Measurements from ENCODE around the gene DDI2.

DDI2 gene

DNA sequence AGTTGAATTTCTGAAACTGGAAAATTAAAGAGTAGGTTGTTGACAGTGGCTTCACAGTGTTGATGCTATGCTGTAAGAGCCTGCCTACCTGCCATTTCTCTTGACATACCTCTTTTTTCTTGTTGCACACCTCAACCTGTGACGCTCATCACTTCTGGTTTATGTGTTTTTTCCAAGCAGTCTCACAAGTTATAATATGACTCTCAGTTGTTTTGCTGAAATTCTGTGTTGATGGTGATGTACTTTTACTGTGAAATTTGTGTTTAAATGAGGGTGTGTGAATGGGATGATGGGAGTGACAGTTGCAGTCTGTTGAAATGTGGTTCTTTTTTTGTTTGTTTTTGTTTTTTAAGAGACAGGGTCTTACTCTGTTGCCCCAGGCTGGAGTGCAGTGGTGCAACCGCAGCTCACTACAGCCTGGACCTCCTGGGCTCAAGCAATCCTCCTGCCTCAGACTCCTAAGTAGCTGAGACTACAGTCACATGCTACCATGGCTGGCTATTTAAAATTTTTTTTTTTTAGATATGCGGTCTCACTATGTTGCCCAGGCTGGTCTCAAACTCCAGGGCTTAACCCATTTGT is 7.0 kb downstream of the DDI2 start:
- Histone ChIP-seq H3K27ac (ENCODE audit: low read depth, low read length) (no peak overlapping the region), H3K4me3 (ENCODE audit: low read depth, low read length) (no peak overlapping the region), H3K36me3 (ENCODE audit: control insufficient read depth, insufficient read depth, low read length) (peaks cover 28% of the 10 kb centered on the region), H3K27me3 (ENCODE audit: control insufficient read depth, insufficient read depth, low read length) (no peaks in the 10 kb centered on the region), H3K9me3 (ENCODE audit: control insufficient read depth, insufficient read depth, low read depth, low read length) (no peaks in the 10 kb centered on the region), H3K9ac (ENCODE audit: low read length) (no peak overlapping the region), H3K4me1 (ENCODE audit: control insufficient read depth, insufficient read depth, low read length) (peaks cover 9% of the 10 kb centered on the region)

DNA sequence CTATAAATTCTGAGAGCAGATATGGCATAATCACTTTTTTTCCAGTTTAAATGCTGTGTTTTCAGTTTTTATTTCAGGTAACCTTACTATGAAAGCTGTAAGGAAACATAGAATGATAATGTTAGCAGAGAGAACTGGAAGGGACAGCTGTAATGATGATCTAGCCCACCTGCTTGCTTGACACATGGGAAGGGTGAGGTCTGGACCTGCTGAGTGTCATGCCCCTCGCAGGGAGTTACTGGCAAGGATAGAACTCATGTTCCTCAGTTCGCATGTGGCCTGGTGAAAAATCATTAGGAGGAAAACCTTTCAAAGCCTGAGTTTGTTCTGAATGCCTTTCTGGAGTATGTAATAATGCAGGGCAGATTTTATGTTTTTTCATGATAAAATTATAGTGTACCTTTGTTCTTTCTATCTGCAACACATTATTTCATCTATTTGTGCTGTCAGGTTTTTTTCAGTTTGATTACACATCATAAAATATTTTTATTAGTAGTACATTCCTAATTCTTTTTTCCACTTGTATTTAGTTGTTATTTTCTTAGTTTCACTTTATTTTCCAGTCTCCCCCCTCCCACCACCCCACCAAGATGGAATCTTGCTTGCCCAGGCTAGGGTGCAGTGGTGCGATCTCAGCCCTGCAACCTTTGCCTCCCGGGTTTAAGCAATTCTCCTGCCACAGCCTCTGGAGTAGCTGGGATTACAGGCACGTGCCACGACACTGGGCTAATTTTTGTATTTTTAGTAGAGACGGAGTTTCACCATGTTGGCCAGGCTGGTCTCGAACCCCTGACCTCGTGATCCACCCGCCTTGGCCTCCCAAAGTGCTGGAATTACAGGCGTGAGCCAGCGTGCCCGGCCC is 8.0 kb downstream of the DDI2 start:
- peaks cover 3% of the 10 kb centered on the region; the same call in 1 of the 2 replicates for H3K4me1 ChIP-seq (ENCODE audit: control insufficient read depth, insufficient read depth, low read length)
- H3K27ac ChIP-seq (ENCODE audit: low read depth, low read length), result no peak overlapping the region

GRCh38 chr1:15626269-15626950 is 9.2 kb downstream of the DDI2 start:
- Histone ChIP-seq H3K27ac (ENCODE audit: low read depth, low read length) (no peak overlapping the region), H3K4me1 (ENCODE audit: control insufficient read depth, insufficient read depth, low read length) (0 out of 2 replicates have a peak, but pooled peaks cover 2% of the 10 kb centered on the region), H3K36me3 (ENCODE audit: control insufficient read depth, insufficient read depth, low read length) (peaks cover 45% of the 10 kb centered on the region), H3K9ac (ENCODE audit: low read length) (no peak overlapping the region), H3K27me3 (ENCODE audit: control insufficient read depth, insufficient read depth, low read length) (no peaks in the 10 kb centered on the region), H3K9me3 (ENCODE audit: control insufficient read depth, insufficient read depth, low read depth, low read length) (no peaks in the 10 kb centered on the region), H3K4me3 (ENCODE audit: low read depth, low read length) (no peak overlapping the region)

More for the DNA sequence above, 8.0 kb downstream of the DDI2 start:
- H3K9ac ChIP-seq (ENCODE audit: low read length), result no peak overlapping the region
- H3K9me3 ChIP-seq (ENCODE audit: control insufficient read depth, insufficient read depth, low read depth, low read length), result no peaks in the 10 kb centered on the region
- H3K36me3 ChIP-seq (ENCODE audit: control insufficient read depth, insufficient read depth, low read length), result peaks cover 35% of the 10 kb centered on the region
- no peaks in the 10 kb centered on the region for H3K27me3 ChIP-seq (ENCODE audit: control insufficient read depth, insufficient read depth, low read length)
- no peak overlapping the region for H3K4me3 ChIP-seq (ENCODE audit: low read depth, low read length)

DNA sequence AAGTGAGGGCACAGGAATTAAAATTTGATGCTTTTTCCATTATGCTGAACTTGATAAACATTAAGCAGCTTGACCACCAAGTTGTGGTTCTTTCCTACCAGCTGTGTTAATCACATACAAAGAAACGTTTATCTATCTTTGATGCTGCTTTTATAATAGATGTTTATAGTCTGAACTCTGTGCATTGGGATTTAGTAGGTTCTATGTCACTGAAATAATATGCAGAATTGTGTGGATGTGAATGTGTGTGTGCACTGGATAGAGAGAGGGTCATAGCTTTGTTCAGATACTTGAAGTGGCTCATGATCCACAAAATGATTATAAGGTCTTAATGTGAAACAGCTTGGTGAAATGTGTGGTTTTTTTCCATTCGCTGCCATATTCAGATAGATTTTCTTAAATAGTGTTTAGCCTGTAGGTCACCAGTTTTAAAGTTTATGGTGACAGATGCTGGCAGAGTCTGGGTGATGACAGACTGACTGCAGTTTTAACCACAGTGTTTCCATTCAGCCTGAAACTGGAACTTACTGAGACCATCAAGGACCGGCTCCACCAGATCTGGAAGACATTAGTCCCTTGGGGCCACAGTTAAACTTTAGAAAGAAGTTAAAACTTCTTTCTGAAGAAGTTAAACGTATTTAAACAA is 10.2 kb downstream of the DDI2 start:
- Histone ChIP-seq H3K36me3 (ENCODE audit: control insufficient read depth, insufficient read depth, low read length) (peaks cover 55% of the 10 kb centered on the region), H3K4me3 (ENCODE audit: low read depth, low read length) (no peak overlapping the region), H3K4me1 (ENCODE audit: control insufficient read depth, insufficient read depth, low read length) (0 out of 2 replicates have a peak, but pooled peaks cover 2% of the 10 kb centered on the region), H3K27me3 (ENCODE audit: control insufficient read depth, insufficient read depth, low read length) (no peaks in the 10 kb centered on the region), H3K9me3 (ENCODE audit: control insufficient read depth, insufficient read depth, low read depth, low read length) (no peaks in the 10 kb centered on the region), H3K9ac (ENCODE audit: low read length) (no peak overlapping the region), H3K27ac (ENCODE audit: low read depth, low read length) (no peak overlapping the region)

DNA sequence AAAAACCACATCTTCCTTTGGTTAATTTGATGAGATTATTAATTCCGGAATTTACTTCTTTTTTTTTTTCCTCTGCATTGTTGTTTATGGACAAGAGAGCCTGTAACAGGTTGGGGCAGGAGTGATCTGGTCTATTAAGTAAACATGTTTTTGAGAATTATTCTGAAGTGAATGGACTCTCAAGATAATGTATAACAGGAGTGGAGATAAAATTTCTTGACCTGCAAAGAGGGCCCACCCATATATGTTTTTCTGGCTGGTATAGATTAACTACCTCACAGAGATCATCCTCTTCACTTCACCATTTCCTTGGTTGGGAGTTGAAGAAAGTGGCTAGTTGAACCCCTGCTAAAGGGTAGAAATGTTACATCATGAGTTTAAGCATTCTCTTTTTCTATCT is 10.7 kb downstream of the DDI2 start:
- Histone ChIP-seq H3K4me1 (ENCODE audit: control insufficient read depth, insufficient read depth, low read length) (0 out of 2 replicates have a peak, but pooled peaks cover 2% of the 10 kb centered on the region), H3K36me3 (ENCODE audit: control insufficient read depth, insufficient read depth, low read length) (peaks cover 60% of the 10 kb centered on the region), H3K9me3 (ENCODE audit: control insufficient read depth, insufficient read depth, low read depth, low read length) (no peaks in the 10 kb centered on the region), H3K9ac (ENCODE audit: low read length) (no peak overlapping the region), H3K27ac (ENCODE audit: low read depth, low read length) (no peak overlapping the region), H3K4me3 (ENCODE audit: low read depth, low read length) (no peak overlapping the region), H3K27me3 (ENCODE audit: control insufficient read depth, insufficient read depth, low read length) (no peaks in the 10 kb centered on the region)

GRCh38 chr1:15633756-15634420 is 16.6 kb downstream of the DDI2 start:
- Histone ChIP-seq H3K36me3 (ENCODE audit: control insufficient read depth, insufficient read depth, low read length) (peaks cover 93% of the 10 kb centered on the region), H3K9ac (ENCODE audit: low read length) (no peak overlapping the region), H3K27ac (ENCODE audit: low read depth, low read length) (no peak overlapping the region)

DNA sequence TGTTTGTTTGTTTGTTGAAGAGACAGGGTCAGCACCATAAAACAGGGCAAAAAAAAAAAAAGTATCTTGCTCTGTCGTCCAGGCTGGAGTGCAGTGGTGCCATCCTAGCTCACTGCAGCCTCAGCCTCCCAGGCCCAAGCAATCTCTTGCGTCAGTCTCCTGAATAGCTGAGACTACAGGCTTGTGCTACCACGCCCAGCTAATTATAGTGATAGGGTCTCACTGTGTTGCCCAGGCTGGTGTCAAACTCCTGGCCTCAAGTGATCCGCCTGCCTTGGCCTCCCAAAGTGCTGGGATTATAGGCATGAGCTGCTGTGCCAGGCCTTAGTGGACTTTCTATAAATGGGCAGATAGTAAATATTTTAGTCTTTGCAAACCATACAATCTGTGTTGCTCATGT is 19.2 kb downstream of the DDI2 start:
- Histone ChIP-seq H3K27me3 (ENCODE audit: control insufficient read depth, insufficient read depth, low read length) (no peaks in the 10 kb centered on the region), H3K9ac (ENCODE audit: low read length) (no peak overlapping the region), H3K9me3 (ENCODE audit: control insufficient read depth, insufficient read depth, low read depth, low read length) (no peaks in the 10 kb centered on the region), H3K36me3 (ENCODE audit: control insufficient read depth, insufficient read depth, low read length) (peaks cover 99% of the 10 kb centered on the region), H3K27ac (ENCODE audit: low read depth, low read length) (no peak overlapping the region), H3K4me3 (ENCODE audit: low read depth, low read length) (no peak overlapping the region), H3K4me1 (ENCODE audit: control insufficient read depth, insufficient read depth, low read length) (no peaks in the 10 kb centered on the region)

More at GRCh38 chr1:15633756-15634420, 16.6 kb downstream of the DDI2 start:
- Histone ChIP-seq H3K9me3 (ENCODE audit: control insufficient read depth, insufficient read depth, low read depth, low read length) (no peaks in the 10 kb centered on the region), H3K4me3 (ENCODE audit: low read depth, low read length) (no peak overlapping the region), H3K4me1 (ENCODE audit: control insufficient read depth, insufficient read depth, low read length) (no peaks in the 10 kb centered on the region), H3K27me3 (ENCODE audit: control insufficient read depth, insufficient read depth, low read length) (no peaks in the 10 kb centered on the region)

DNA sequence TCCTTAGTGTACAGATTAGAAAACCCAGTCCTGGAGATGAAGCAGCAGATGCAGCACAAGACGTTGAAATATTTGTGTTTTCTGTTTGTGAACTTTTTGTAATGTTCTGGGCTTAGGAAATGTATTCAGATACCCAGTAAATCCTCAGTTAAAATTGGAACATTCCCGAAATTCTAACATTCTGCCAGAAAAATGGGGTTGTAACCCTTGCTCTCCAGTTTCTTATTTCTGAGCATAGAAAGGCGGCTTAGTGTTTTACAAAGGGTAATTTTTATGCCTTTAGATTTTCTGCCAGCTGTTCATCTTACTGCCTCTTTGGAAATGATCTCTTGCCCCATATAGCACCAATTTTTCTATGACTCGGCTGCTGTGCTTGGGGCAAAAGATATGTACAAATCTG is 20.6 kb downstream of the DDI2 start:
- Histone ChIP-seq H3K9me3 (ENCODE audit: control insufficient read depth, insufficient read depth, low read depth, low read length) (no peaks in the 10 kb centered on the region), H3K9ac (ENCODE audit: low read length) (no peak overlapping the region), H3K4me1 (ENCODE audit: control insufficient read depth, insufficient read depth, low read length) (no peaks in the 10 kb centered on the region), H3K27me3 (ENCODE audit: control insufficient read depth, insufficient read depth, low read length) (no peaks in the 10 kb centered on the region), H3K27ac (ENCODE audit: low read depth, low read length) (no peak overlapping the region), H3K4me3 (ENCODE audit: low read depth, low read length) (no peak overlapping the region), H3K36me3 (ENCODE audit: control insufficient read depth, insufficient read depth, low read length) (peaks cover 95% of the 10 kb centered on the region)

DNA sequence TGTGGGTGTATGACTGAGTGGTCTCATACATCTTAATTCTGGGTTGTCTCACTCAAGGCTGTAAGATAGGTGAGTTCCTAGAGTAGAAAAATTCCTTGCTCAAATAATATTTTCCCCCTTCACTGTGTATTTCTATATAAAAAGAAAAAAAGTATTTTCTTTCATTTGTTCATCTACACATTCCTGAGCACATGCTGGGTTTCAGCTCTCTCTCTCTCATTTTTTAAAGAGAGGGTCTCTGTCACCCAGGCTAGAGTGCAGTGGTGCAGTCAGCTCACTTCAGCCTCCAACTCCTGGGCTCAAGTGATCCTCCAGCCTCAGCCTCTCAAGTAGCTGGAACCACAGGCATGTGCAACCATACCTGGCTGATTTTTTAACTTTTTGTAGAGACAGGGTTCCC is 22.0 kb downstream of the DDI2 start:
- Histone ChIP-seq H3K4me3 (ENCODE audit: low read depth, low read length) (no peak overlapping the region), H3K27me3 (ENCODE audit: control insufficient read depth, insufficient read depth, low read length) (no peaks in the 10 kb centered on the region), H3K4me1 (ENCODE audit: control insufficient read depth, insufficient read depth, low read length) (no peaks in the 10 kb centered on the region), H3K9ac (ENCODE audit: low read length) (no peak overlapping the region), H3K36me3 (ENCODE audit: control insufficient read depth, insufficient read depth, low read length) (peaks cover 95% of the 10 kb centered on the region), H3K27ac (ENCODE audit: low read depth, low read length) (no peak overlapping the region), H3K9me3 (ENCODE audit: control insufficient read depth, insufficient read depth, low read depth, low read length) (no peaks in the 10 kb centered on the region)

- Histone ChIP-seq H3K9ac (ENCODE audit: low read length) (no peak overlapping the region), H3K4me3 (ENCODE audit: low read depth, low read length) (no peak overlapping the region), H3K4me1 (ENCODE audit: control insufficient read depth, insufficient read depth, low read length) (no peaks in the 10 kb centered on the region), H3K9me3 (ENCODE audit: control insufficient read depth, insufficient read depth, low read depth, low read length) (no peaks in the 10 kb centered on the region), H3K36me3 (ENCODE audit: control insufficient read depth, insufficient read depth, low read length) (peaks cover 91% of the 10 kb centered on the region), H3K27me3 (ENCODE audit: control insufficient read depth, insufficient read depth, low read length) (no peaks in the 10 kb centered on the region), H3K27ac (ENCODE audit: low read depth, low read length) (no peak overlapping the region)
Observed at GRCh38 chr1:15639931-15640330, 22.7 kb downstream of the DDI2 start.

Data from HUES6 (cell line).